Measurements from ENCODE around the gene NOS2. TPM values are rescaled to one million over a fixed set of nuclear protein-coding genes. Genes with fewer than 3 reads are reported as not detected.

NOS2 gene
- total RNA-seq, result not detected in 2 replicates

GRCh38 chr17:27800522-27800921 is at the start of gene NOS2:
NOS2 (minus strand) TSS chr17:27800529; CDS start chr17:27798809, 1,720 bp downstream.

Small RNA genes lying within 50 kb of the gene (small RNA-seq; reads per million reads assigned to genes)
- gene AC130289.1, result not detected
- gene AC130289.2, result not detected

Other genes with a start within 250 kb of the NOS2 start
- gene LGALS9, start 169.3 kb downstream of the NOS2 start, total RNA-seq, result 5.6 and 12.3 TPM in 2 replicates
- 2.8 TPM in 2 replicates for gene LYRM9, start 92.8 kb upstream of the NOS2 start, total RNA-seq
- 50.4 and 50.5 TPM in 2 replicates for gene NLK, start 242.1 kb upstream of the NOS2 start, total RNA-seq